Adrenal gland (tissue), 5 donors: ENCODE measurements around the gene UST.

Experiments
- CTCF ChIP-seq, 6 experiments: fragments of 450-650 bp in 4 of 6; fragments of 200-600 bp in 2 of 6; sonication (generic) in 1 of 6; IDR thresholded peaks; 1 replicate in 5 of 6; 2 replicates in 1 of 6; pipeline versions ENCODE4 v1.5.1 to v1.8.0; 2016 to 2021; ENCODE audit warnings: antibody characterized with exemption in 6 of 6, mild to moderate bottlenecking in 2 of 6, moderate library complexity in 1 of 6
- POLR2A ChIP-seq, 2 donors: fragments of 450-650 bp; IDR thresholded peaks; one replicate each; pipeline ENCODE4 v1.6.1; 2017; ENCODE audit warnings: antibody characterized with exemption in 2 of 2, mild to moderate bottlenecking in 2 of 2, moderate library complexity in 1 of 2
- donor health status: DM: no; HTN: no; CAD: no.

DNA sequence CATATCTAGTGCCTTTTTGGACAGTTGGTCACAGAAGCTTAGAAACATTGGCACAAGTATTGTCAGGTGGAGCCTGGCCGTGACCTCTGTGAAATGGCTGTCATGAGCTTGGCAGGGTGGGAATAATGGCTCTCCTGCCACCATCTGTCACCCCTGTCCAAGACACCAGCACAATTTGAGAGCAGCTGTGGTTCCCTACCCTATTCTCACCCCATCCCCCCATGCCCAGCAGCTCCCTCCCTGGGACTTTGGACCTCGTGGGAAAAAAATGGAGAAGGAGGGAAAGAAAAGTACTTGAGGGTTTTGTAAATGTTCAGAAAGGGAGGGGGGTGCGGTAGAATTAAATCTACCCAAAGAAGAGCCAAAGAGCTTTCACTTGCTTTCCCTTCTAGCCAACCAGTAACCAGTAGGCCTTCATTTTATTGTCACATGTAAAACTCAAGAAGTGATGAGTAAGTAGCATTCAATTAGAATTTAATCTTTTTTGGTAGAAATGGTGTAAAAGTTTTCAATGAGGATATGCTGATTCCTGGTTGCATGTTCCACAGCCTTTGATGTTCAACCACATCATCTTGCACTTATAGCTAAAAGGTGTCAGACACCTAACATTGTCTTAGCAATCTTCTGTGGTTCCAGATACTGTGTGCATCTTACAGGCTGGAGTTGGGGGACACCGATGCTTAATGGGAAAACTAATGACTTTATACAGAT is 307.2 kb downstream of the UST start:
- TF ChIP-seq CTCF (IDR thresholded peaks at IDR 0.05) (no peak), POLR2A (IDR thresholded peaks at IDR 0.05) (no peak)
